Activated CD8-positive, alpha-beta memory T cell treated with anti-CD3 and anti-CD28 coated beads, Interleukin-2, amount 50 U/mL, for 24 hours (primary cell): ENCODE data around the gene GDF10.
A peak's percentile ranks its signal among the peaks of the same experiment; 100 is the strongest.

Experiments
- DNase-seq: peaks from one replicate; pipeline ENCODE4 v3.0.0-alpha.2; 2020; ENCODE audit errors: extremely low read depth

Gene GDF10

GRCh38 chr10:47334466-47335295, 34.7 kb downstream of the GDF10 start:
- DNase-seq: no peak

GRCh38 chr10:47335906-47336305, 35.9 kb downstream of the GDF10 start:
- DNase-seq: no peak

GRCh38 chr10:47336387-47337134, 36.6 kb downstream of the GDF10 start:
- DNase-seq: no peak

- DNase-seq: no peak
These were observed 37.3 kb downstream of the GDF10 start for GRCh38 chr10:47337310-47337709.

- DNase-seq: no peak
These were observed 39.3 kb downstream of the GDF10 start for GRCh38 chr10:47339186-47339735.

- DNase-seq: no peak
These were observed 40.0 kb downstream of the GDF10 start for GRCh38 chr10:47339759-47340607.

GRCh38 chr10:47340608-47341170, 40.7 kb downstream of the GDF10 start:
- peak; percentile 39 for DNase-seq

- DNase-seq: no peak
These were observed 45.2 kb downstream of the GDF10 start for GRCh38 chr10:47344996-47345870.

GRCh38 chr10:47346581-47347302, 46.7 kb downstream of the GDF10 start:
- no peak for DNase-seq

GRCh38 chr10:47347303-47347675, 47.3 kb downstream of the GDF10 start:
- no peak for DNase-seq

GRCh38 chr10:47348138-47348651, 48.2 kb downstream of the GDF10 start, which contains the start of gene RBP3:
RBP3 (plus strand) TSS chr10:47348363; CDS start chr10:47348485, 122 bp downstream.
- DNase-seq: no peak

GRCh38 chr10:47348661-47349470, 48.9 kb downstream of the GDF10 start:
- DNase-seq: no peak

- DNase-seq: no peak
These were observed 49.5 kb downstream of the GDF10 start for GRCh38 chr10:47349516-47349915.

- no peak for DNase-seq
These were observed 50.0 kb downstream of the GDF10 start for GRCh38 chr10:47349941-47350371.

GRCh38 chr10:47350671-47351640, 51.0 kb downstream of the GDF10 start:
- no peak for DNase-seq

- no peak for DNase-seq
These were observed 52.2 kb downstream of the GDF10 start for GRCh38 chr10:47351899-47352815.
